Measurements from ENCODE around the gene SAXO1.
"Not testable (repeated sequence)": the region's sequence is repeated elsewhere in the genome, so short reads cannot be mapped to it uniquely, and the experiment has no call there.

Gene SAXO1

GRCh38 chr9:18999173-18999785, 33.7 kb downstream of the SAXO1 start:
- no peak for DNase-seq (ENCODE audit: low read depth)

- no peak for DNase-seq (ENCODE audit: low read depth)
These were observed 35.9 kb downstream of the SAXO1 start for GRCh38 chr9:18997151-18997550.

GRCh38 chr9:18996211-18996610, 36.8 kb downstream of the SAXO1 start:
- no peak for DNase-seq (ENCODE audit: low read depth)

- DNase-seq (ENCODE audit: low read depth) = no peak
These were observed 38.6 kb downstream of the SAXO1 start for GRCh38 chr9:18994263-18994916.

- DNase-seq (ENCODE audit: low read depth) = not testable (repeated sequence)
These were observed 41.8 kb downstream of the SAXO1 start for GRCh38 chr9:18991197-18991596.

- no peak for DNase-seq (ENCODE audit: low read depth)
These were observed 42.5 kb downstream of the SAXO1 start for GRCh38 chr9:18990494-18990893.

- no peak for DNase-seq (ENCODE audit: low read depth)
These were observed 43.1 kb downstream of the SAXO1 start for GRCh38 chr9:18989865-18990264.

- DNase-seq (ENCODE audit: low read depth) = no peak
These were observed 43.9 kb downstream of the SAXO1 start for GRCh38 chr9:18989097-18989496.

GRCh38 chr9:18988003-18988402, 45.0 kb downstream of the SAXO1 start:
- DNase-seq (ENCODE audit: low read depth) = no peak

- DNase-seq (ENCODE audit: low read depth) = no peak
These were observed 47.0 kb downstream of the SAXO1 start for GRCh38 chr9:18985996-18986395.

GRCh38 chr9:18985464-18985951, 47.5 kb downstream of the SAXO1 start:
- no peak for DNase-seq (ENCODE audit: low read depth)

GRCh38 chr9:18982262-18982620, 50.8 kb downstream of the SAXO1 start:
- no peak for DNase-seq (ENCODE audit: low read depth)

- DNase-seq (ENCODE audit: low read depth) = no peak
These were observed 51.3 kb downstream of the SAXO1 start for GRCh38 chr9:18981476-18982261.

GRCh38 chr9:18980189-18980588, 52.8 kb downstream of the SAXO1 start:
- DNase-seq (ENCODE audit: low read depth) = no peak

- no peak for DNase-seq (ENCODE audit: low read depth)
These were observed 53.6 kb downstream of the SAXO1 start for GRCh38 chr9:18979367-18979766.

GRCh38 chr9:18978188-18978587, 54.8 kb downstream of the SAXO1 start:
- no peak for DNase-seq (ENCODE audit: low read depth)

GRCh38 chr9:18976709-18977531, 56.1 kb downstream of the SAXO1 start:
- no peak for DNase-seq (ENCODE audit: low read depth)

GRCh38 chr9:18976221-18976708, 56.7 kb downstream of the SAXO1 start:
- no peak for DNase-seq (ENCODE audit: low read depth)

- DNase-seq (ENCODE audit: low read depth) = no peak
These were observed 59.7 kb downstream of the SAXO1 start for GRCh38 chr9:18973348-18973747.

- no peak for DNase-seq (ENCODE audit: low read depth)
These were observed 60.3 kb downstream of the SAXO1 start for GRCh38 chr9:18972675-18973074.

GRCh38 chr9:18971909-18972308, 61.1 kb downstream of the SAXO1 start:
- no peak for DNase-seq (ENCODE audit: low read depth)

GRCh38 chr9:18971404-18971803, 61.6 kb downstream of the SAXO1 start:
- DNase-seq (ENCODE audit: low read depth) = no peak
